ENCODE results near the gene UBE3B.
A peak's percentile ranks its signal among the peaks of the same experiment; 100 is the strongest.

The UBE3B gene

GRCh38 chr12:109501299-109501698 is 23.9 kb downstream of the UBE3B start:
- DNase-seq: no peak

GRCh38 chr12:109502332-109502731 is 24.9 kb downstream of the UBE3B start:
- no peak for DNase-seq

GRCh38 chr12:109503611-109504010 is 26.2 kb downstream of the UBE3B start:
- DNase-seq: no peak

DNA sequence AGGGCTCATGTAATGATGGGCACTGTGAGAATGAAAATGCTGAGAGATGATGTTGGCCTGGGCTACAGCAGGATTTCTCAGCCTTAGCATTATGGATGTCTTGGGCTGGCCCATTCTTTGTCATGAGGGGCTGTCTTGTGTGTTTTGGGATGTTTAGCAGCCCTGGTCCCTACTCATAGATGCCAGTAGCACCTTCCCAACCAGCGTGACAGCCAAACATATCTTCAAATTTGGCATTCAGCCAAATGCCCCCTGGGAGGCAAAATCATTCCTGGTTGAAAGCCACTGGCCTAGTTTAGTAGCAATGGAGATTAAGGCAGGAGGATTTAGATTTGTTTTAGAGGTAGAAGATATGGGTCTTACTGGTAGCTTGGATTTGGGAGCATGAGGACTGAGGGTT is 26.6 kb downstream of the UBE3B start:
- no peak for DNase-seq

DNA sequence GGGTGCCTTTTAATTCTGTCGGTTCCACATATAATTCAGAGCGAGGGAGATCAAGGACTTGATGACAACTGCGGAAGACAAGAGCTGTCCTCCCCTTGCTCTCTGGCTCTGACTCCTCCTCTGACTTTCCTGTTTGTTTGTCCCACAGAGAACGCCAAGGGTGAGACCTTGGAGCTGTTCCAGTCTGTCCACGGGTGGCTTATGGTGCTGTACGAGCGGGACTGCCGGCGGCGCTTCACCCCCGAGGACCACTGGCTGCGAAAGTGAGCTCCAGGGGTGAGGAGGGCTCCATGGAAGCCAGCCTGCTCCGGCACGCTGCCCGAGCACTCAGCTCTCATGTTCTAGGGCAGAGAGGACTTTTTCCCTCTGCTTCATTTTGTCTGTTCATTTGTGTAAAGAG is 32.8 kb downstream of the UBE3B start:
- no peak for DNase-seq

DNA sequence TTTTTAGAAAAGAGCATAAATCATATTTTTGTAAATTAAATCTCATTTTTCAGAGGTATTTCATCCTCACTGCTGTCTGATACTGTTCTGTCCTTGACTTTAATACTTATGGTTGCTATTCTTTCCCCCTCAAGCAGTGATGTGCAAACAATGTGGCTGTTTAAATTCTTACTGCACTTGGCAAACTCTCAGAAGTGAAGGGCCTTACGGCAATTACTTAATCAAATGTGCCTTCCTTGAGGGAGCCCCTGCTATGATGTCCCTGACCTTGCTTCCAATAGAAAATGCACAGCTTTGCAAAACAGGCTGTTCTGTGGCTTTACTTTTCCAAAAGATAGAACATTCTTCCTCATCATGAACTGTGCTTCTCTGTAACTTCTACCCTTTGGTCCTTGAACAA is 35.2 kb downstream of the UBE3B start:
- no peak for DNase-seq

DNA sequence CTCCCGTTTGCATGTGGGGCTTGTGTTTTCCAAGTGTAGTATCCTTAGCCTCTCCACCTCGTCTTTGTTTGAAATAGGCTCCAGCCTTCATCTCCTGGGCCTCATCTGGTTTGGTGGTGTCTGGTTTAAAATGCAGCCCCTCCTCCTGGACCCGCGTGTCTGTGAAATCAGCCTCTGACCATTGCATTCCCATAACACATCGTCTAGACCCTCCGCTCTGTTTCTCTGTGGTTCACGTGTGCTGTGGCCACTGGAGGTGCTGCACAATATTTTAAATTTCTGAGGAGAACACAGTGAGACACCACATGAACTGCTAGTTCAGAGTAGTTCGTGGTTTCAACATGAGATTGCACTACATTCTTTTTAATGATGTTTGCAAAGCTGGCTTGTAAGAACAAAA is 35.6 kb downstream of the UBE3B start:
- no peak for DNase-seq

DNA sequence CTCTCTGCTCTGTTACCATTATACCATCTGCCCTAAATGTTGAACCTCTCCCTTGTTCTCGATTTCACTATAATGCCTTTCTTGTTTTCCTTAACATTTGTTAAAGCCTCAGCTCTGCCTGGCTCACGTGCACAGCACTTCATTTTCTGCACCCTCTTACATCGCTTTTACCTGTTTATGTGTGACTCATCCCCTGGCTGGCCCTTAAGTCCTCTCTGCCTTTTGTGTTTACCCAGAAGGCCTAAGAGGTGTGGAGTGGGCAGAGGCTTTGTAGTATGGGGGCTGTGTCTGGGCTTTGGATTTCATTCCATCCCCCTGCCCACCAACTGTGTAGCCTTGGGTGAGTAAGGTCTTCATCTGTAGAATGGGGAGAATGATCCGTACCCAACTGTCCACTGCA is 36.5 kb downstream of the UBE3B start:
- no peak for DNase-seq

GRCh38 chr12:109517619-109518018 is 40.2 kb downstream of the UBE3B start:
- DNase-seq: no peak

DNA sequence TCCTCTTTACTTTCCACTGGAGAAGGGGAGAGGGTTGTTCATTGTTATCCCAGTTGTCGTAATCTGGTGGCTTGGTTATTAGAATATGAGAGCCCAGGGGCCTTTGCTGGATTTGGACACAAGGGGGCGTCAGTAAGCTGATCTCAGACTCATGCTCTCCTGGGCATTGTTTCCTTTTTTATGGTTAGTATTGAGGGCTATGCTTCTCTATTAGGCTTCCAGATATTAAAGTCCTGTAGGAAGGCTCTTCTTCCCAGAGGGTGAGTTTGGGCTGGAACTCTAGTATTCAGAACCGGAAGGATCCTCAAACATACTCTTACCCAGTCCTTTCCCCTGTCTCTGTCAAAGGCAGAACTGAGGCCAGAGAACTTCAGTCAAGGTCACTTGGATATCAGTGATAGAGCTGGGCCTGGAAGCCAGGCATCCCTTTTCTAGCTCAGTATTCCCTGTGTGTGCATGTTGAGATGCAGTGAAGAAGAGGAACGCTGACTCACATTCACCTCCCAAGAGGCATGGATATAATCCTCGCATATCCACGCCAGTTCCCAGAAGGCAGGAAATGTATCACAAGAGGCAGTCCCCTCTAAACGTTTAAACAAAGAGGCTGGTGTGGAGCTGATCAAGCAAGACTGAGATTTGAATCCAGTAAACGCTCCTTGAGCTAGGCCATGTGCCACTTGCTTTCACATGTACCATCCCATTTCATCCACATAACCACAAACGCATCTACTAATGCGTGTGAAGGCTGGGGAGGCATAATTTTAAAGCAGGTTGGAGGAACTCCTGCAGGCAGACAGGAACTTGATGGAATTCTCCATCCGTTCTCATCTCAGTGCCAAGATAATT is 41.6 kb downstream of the UBE3B start:
- peak; percentile 54 for DNase-seq

GRCh38 chr12:109519787-109520186 is 42.4 kb downstream of the UBE3B start:
- DNase-seq: no peak

DNA sequence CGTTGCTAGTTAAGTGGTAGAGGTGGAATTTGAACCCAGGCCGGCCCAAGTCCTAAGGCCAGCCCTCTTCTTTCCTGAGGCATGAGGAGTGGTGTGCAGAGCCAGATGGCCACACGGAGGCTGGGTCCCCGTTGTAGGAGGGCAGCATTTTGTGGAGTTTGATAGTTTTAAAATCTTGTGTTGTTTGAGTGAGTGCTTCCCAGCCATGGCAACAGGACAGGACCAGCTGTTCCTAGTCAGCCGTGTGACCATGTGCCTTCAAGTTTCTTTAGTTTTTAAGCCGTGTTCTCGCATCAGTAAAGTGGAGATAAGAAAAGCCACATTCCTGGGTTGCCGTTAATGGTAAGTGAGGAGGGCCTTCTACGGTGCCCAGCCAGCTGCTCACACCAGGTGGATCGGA is 44.4 kb downstream of the UBE3B start:
- no peak for DNase-seq

GRCh38 chr12:109523071-109523470 is 45.6 kb downstream of the UBE3B start:
- no peak for DNase-seq

- DNase-seq: no peak
Observed at GRCh38 chr12:109523504-109523903, 46.1 kb downstream of the UBE3B start.

DNA sequence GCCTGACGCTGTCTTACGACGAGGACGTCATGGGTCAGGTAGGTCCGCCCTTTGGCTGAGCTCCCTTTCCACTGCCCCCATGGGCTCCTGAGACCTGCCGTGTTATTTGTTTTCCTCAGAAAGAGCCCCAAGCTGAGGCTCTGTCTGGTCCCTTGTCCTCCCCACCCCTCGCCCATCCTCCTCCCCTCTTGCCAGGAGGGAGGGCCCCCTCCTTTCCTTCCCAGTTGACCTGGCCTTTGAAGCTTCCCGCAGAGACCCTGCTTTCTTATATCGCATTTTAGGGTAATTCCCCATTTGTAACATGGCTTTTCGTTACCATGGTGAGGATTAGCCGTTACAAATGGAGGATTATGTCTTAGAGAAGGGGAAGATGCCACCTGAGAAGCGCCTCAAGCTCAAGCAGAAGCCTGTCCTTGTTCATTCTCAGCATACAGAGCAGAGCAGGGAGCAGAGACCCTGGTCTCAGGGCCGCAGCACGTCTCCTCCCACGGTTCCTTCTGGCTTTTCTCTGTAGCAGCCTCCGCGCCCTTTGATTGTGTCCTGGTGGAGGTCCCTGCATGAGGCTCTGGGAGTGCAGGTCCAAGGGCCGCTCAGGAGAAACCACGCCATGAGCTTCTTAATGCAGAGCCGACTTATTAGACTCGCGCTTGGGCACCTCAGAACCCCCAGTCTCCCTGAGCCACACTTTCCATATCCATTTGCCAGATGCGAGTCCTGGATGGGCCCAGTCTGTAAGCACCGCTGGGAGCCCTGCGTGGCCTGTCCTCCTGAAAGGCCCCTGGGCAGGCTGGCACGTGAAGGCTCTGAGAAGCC is 47.2 kb downstream of the UBE3B start:
- DNase-seq: no peak

- no peak for DNase-seq
Observed at GRCh38 chr12:109525279-109525585, 47.8 kb downstream of the UBE3B start.

GRCh38 chr12:109527489-109528123 is 50.2 kb downstream of the UBE3B start:
- DNase-seq: no peak

- no peak for DNase-seq
Observed at GRCh38 chr12:109529691-109530640, 52.5 kb downstream of the UBE3B start.

DNA sequence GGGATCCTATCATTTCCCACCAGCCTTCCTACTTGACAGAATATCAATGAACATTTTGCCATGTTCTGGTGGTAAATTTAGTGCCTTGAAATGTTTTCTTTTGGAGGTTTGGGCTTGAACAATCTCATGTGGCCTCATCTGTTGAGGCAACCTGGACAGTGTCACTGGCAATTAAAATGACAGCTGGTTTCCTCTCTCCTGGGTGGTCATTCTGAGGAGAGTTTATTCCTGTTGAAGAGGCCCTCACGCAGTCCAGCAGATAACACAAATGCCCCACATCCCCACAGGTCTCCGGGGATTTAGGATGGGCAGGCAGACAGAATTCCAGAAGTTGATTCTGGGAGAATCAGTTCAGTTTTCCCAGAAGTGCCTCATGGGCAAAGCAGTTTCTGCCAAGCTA is 54.0 kb downstream of the UBE3B start:
- DNase-seq: no peak

DNA sequence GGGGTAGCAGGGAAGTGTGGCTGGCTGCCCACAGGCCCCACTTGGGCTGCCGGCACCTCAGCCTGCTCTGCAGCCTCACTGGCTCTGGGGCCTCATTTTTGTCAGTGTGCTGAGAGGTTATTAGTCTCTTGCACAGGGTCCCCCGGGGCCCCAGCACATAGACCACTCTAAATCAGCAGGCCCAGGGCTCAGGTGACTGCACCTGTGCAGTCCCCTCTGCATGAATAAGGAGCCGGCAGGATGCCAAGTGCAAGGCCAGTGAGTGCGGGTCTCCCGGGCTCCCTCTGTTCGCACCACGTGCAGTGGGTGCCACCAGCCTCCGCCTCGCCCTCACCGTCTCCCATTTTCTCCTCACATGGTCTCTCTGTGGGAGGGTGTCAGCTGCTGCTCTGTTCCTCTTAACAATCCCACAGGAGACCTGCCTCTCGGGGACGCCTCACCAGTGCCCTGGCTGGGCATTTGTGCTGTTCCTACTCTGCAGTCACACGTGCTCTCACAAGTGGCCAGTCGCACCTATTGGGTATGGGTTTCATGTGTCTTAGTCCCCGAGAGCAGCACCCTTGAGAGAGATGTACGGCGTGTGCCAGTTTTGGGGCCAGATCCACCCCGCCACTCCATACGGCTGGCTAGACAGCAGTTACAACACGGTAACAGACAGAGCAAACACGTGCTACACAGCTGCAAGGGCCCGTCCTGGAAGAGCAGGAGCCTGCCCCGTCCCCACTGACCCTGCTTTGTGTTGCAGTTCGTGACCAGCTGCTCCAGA is 55.5 kb downstream of the UBE3B start:
- no peak for DNase-seq

DNA sequence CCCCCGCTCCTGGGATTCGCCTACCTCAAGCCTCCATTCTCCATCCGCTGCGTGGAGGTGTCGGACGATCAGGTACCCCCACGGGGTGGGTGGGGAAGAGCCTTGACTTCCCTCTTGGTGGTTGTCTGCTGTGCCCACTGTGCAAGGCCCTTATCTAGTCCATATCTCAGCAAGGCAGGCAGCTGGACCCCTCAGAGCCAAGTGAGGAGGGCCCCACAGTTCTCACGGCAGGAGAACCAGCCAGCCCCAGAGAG is 56.0 kb downstream of the UBE3B start:
- DNase-seq: no peak

- no peak for DNase-seq
Observed at GRCh38 chr12:109534456-109534855, 57.0 kb downstream of the UBE3B start.
